GM12878 (cell line): Measurements from ENCODE around the gene KNTC1. TPM values are rescaled to one million over a fixed set of nuclear protein-coding genes. Genes with fewer than 3 reads are reported as not detected.

ENCODE experiments used
- ATAC-seq: fragments of 200-7000 bp; cut with Tn5 transposase; 3 replicates; pipeline ENCODE4 v1.9.1; 2020; ENCODE audit warnings: mild to moderate bottlenecking, moderate library complexity
- BruUV-seq: library from RNA; stranded (reverse); fragments of 400-500 nt; replicated peaks from 2 replicates; lab custom pipeline; 2021; lab: Mats Ljungman, UMichigan
- CTCF ChIA-PET: fragments of 300-600 bp; sonication (Branson Sonifier 250); formaldehyde crosslinking; extraction: SDS; loops from one replicate; lab custom pipeline; 2021; ENCODE audit warnings: inconsistent platforms; lab: Yijun Ruan, JAX
- POLR2A ChIA-PET: fragments of 350-600 bp; formaldehyde crosslinking; extraction: SDS; loops from one replicate; lab custom pipeline; 2021; ENCODE audit warnings: inconsistent platforms; lab: Charles Lee
- RAD21 ChIA-PET: fragments of 300-600 bp; sonication (Branson Sonifier 250); formaldehyde crosslinking; loops from one replicate; lab custom pipeline; 2023; ENCODE audit warnings: antibody characterized with exemption; ENCODE audit not compliant: unreplicated experiment; lab: Charles Lee
- SMC1A ChIA-PET: fragments of 300-600 bp; sonication (Branson Sonifier 250); formaldehyde crosslinking; loops from one replicate; lab custom pipeline; 2023; ENCODE audit not compliant: unreplicated experiment, uncharacterized antibody; lab: Charles Lee
- DNase-seq: peaks from one replicate; pipeline ENCODE4 v3.0.0-alpha.2; 2011; ENCODE audit warnings: low read depth, low spot score
- FAIRE-seq: peaks from 3 replicates; lab custom pipeline; 2011; peaks lifted over from hg19 to GRCh38; lab: Jason Lieb, UNC
- H2AFZ ChIP-seq: 2 replicates; pipeline ENCODE4 v1.6.0; 2011; ENCODE audit warnings: low read depth, low read length, control low read depth; ENCODE audit not compliant: control insufficient read depth
- H3K27ac ChIP-seq: 2 replicates; pipeline ENCODE4 v1.5.1; 2011; ENCODE audit warnings: control low read depth; ENCODE audit not compliant: control insufficient read depth, insufficient read depth
- H3K27me3 ChIP-seq, 2 experiments: replicated peaks in 1 of 2; 2 replicates each; pipeline versions ENCODE4 v1.6.0 to v1.6.1; 2011; ENCODE audit warnings: low read length in 1 of 2; ENCODE audit not compliant: control insufficient read depth in 2 of 2, insufficient read depth in 2 of 2
- H3K36me3 ChIP-seq, 2 experiments: 2 replicates each; pipeline ENCODE4 v1.5.1; 2011; ENCODE audit warnings: low read length in 1 of 2; ENCODE audit not compliant: control insufficient read depth in 2 of 2, insufficient read depth in 2 of 2
- H3K4me1 ChIP-seq: 2 replicates; pipeline ENCODE4 v1.6.1; 2011; ENCODE audit warnings: mild to moderate bottlenecking, low read length, moderate library complexity, mixed read lengths; ENCODE audit not compliant: control insufficient read depth, insufficient read depth
- H3K4me2 ChIP-seq: 2 replicates; pipeline ENCODE4 v1.6.0; 2011; ENCODE audit warnings: control low read depth; ENCODE audit not compliant: control insufficient read depth, insufficient read depth
- H3K4me3 ChIP-seq: fragments of 200-600 bp; sonication (generic); 2 replicates; pipeline ENCODE4 v1.5.1; 2016
- H3K79me2 ChIP-seq: 2 replicates; pipeline ENCODE4 v1.6.0; 2011; ENCODE audit warnings: low read length; ENCODE audit not compliant: control insufficient read depth, insufficient read depth
- H3K9ac ChIP-seq: 2 replicates; pipeline ENCODE4 v1.8.0; 2011; ENCODE audit warnings: low read length, control low read depth, mixed read lengths; ENCODE audit not compliant: control insufficient read depth, insufficient read depth
- H3K9me3 ChIP-seq: replicated peaks from 3 replicates; pipeline ENCODE4 v1.5.1; 2011; ENCODE audit warnings: mild to moderate bottlenecking, low read length; ENCODE audit not compliant: control insufficient read depth, insufficient read depth
- H4K20me1 ChIP-seq: 2 replicates; pipeline ENCODE4 v1.6.0; 2011; ENCODE audit not compliant: control insufficient read depth, insufficient read depth
- BACH1 ChIP-seq: fragments of 450-650 bp; IDR thresholded peaks from 2 replicates; pipeline ENCODE4 v1.6.1; 2017; ENCODE audit warnings: mild to moderate bottlenecking, borderline replicate concordance
- BHLHE40 ChIP-seq, 2 experiments: fragments of 450-650 bp in 1 of 2; IDR thresholded peaks; 2 replicates each; pipeline ENCODE4 v1.6.1; 2011 to 2017; ENCODE audit warnings: low read depth in 2 of 2, borderline replicate concordance in 1 of 2, improper control_type of control experiment in 1 of 2, low read length in 1 of 2, mild to moderate bottlenecking in 1 of 2
- CBX3 ChIP-seq: fragments of 200-600 bp; sonication (generic); IDR thresholded peaks from 2 replicates; pipeline ENCODE4 v1.6.1; 2016; ENCODE audit warnings: low read depth, borderline replicate concordance
- CHD2 ChIP-seq: IDR thresholded peaks from 2 replicates; pipeline ENCODE4 v1.6.1; 2011; ENCODE audit warnings: low read depth, low read length, improper control_type of control experiment, borderline replicate concordance
- NFIC ChIP-seq: IDR thresholded peaks from 2 replicates; pipeline ENCODE4 v1.6.1; 2012; ENCODE audit warnings: low read depth, mild to moderate bottlenecking, inconsistent platforms, low read length, moderate library complexity
- NFXL1 ChIP-seq: fragments of 450-650 bp; IDR thresholded peaks from 2 replicates; pipeline ENCODE4 v1.6.1; 2017; ENCODE audit warnings: antibody characterized with exemption, mild to moderate bottlenecking, borderline replicate concordance
- NFYB ChIP-seq: IDR thresholded peaks from 2 replicates; pipeline ENCODE4 v1.6.1; 2011; ENCODE audit warnings: low read depth, mild to moderate bottlenecking, low read length, improper control_type of control experiment, moderate library complexity; ENCODE audit not compliant: insufficient read depth
- SIX5 ChIP-seq: IDR thresholded peaks from 2 replicates; pipeline ENCODE4 v1.6.1; 2011; ENCODE audit warnings: mild to moderate bottlenecking, low read depth, low read length, moderate library complexity; ENCODE audit not compliant: severe bottlenecking
- SMAD1 ChIP-seq: fragments of 450-650 bp; IDR thresholded peaks from 2 replicates; pipeline ENCODE4 v1.6.1; 2018; ENCODE audit warnings: mild to moderate bottlenecking, low read depth; ENCODE audit not compliant: partially characterized antibody
- ZBED1 ChIP-seq: IDR thresholded peaks from 2 replicates; pipeline ENCODE4 v1.6.1; 2016; ENCODE audit warnings: borderline replicate concordance
- WGBS: methylation state at CpG from one replicate; pipeline ENCODE4 v1.1.6; 2016; ENCODE audit warnings: low lambda C conversion rate; ENCODE audit not compliant: insufficient replicate concordance, insufficient coverage; ENCODE audit errors: missing lambda C conversion rate; 5-methylcytosine and 5-hydroxymethylcytosine counted together
- in situ Hi-C: fragments of 300-500 bp; cut with MboI; formaldehyde crosslinking; loops from 9 replicates; pipeline ENCODE4 v1.14.3; 2018; ENCODE audit warnings: mixed read lengths
- intact Hi-C: fragments of 100-400 bp; cut with micrococcal nuclease; formaldehyde crosslinking; loops from one replicate; pipeline ENCODE4 v1.14.2; 2022; ENCODE audit not compliant: unreplicated experiment
- polyA plus RNA-seq, 11 experiments: library from polyadenylated mRNA; depleted of rRNA in 4 of 11; unstranded in 6 of 11; stranded (reverse) in 5 of 11; fragments of >200 nt; fragmentation: Nextera tagmentation in 4 of 11; fragmentation: Illumina TruSeq in 1 of 11; extraction: Ambion mirVana in 4 of 11; extraction: Trizol in 1 of 11; gene quantifications; 1 replicate in 1 of 11; 2 replicates in 10 of 11; pipeline versions ENCODE4 v1.2.1 to v1.2.3, GENCODE V29; 2011 to 2016; ENCODE audit warnings: inconsistent platforms in 2 of 11, missing spikeins in 2 of 11, low read depth in 1 of 11
- total RNA-seq, 4 experiments: library from RNA; depleted of rRNA in 3 of 4; stranded (reverse); fragments of >200 nt in 3 of 4; fragmentation: Illumina TruSeq in 1 of 4; extraction: Trizol in 1 of 4; gene quantifications; 2 replicates each; pipeline versions ENCODE4 v1.2.1 to v1.2.3, GENCODE V29; 2013 to 2021
- TF ChIP-seq, protein P1 (sequence below): fragments of 450-650 bp; IDR thresholded peaks from 2 replicates; pipeline ENCODE4 v1.6.1; 2017; ENCODE audit warnings: low read depth, mild to moderate bottlenecking, moderate library complexity
- TF ChIP-seq, protein P2 (sequence below): fragments of 450-650 bp; IDR thresholded peaks from 2 replicates; pipeline ENCODE4 v1.6.1; 2017; ENCODE audit warnings: mild to moderate bottlenecking
- TF ChIP-seq, protein P3 (sequence below): IDR thresholded peaks from 2 replicates; pipeline ENCODE4 v1.6.1; 2012; ENCODE audit warnings: low read length, inconsistent platforms

The KNTC1 gene
- total and polyA plus RNA-seq, 10 of the 15 experiments (the other 5 are each of a cell fraction or from before 2014, with no cell fraction given) = 37.2 to 118 (median 76.3) TPM

DNA sequence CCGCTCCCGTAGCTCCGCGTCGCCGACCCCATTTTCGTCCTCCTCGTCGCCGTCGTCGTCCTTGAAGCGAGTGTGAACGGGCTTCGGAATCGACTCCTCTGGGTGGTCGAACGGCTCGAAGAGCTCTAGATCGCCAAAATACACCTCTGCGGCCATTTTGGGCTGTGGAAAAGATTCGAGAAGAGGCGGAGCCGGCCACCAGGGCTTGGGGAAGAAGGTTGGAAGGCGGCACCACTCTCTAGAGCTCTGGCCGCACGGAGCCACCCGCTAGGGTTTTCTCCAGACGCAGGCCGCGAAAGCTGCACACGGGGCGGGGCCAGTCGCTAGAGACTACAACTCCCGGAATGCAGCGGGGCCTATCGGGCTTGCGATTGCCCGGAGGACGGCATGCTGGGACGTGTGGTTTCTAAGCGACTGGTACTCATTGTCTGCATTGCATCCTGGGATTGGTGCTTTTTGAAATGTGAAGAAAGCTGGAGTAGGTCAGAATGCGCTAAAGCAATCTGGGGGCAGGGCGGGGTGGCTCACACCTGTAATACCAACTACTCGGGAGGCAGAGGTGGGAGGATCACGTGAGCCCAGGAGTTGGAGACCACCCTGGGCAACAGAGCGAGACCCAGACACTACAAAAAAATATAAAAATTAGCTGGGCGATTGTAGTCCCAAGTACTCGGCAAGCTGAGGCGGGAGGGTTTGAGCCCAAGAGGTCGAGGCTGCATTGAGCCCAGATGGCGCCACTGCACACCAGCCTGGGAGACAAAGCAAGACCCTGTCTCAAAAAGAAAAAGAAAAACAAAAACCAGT lies 26.2 kb upstream of the KNTC1 start, which contains the start of gene ZCCHC8 (continued):
- TF ChIP-seq BHLHE40 (IDR thresholded peaks at IDR 0.05; ENCODE audit: borderline replicate concordance in 1 of 2, low read depth in 2 of 2, low read length in 1 of 2) (peak; percentile 66 to 87; a peak in 3 of 4 replicates), CHD2 (peak; percentile 83), SMAD1 (peak; percentile 43), NFXL1 (no peak)

DNA sequence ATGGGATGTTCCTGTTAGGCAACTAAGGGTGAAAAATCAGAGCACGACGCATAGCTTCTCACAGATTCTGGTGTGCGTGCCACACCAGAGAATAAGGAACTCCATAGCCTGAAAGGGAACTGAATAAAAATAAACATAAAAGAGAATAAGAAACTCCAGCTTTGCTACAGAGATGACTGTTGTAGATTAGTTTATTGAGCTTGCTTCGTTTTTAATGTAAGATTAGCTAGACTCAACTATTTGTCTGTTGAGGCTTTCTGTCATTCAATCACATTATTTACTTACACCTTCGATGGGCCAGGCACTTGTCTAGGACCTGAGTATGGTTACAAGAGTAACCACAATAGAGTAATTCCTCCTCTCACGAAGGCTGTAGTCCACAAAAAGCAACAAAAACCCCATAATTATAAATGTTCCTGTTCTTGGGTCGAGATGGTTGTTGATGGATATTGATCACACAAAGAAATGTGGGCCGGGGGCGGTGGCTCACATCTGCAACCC lies 25.5 kb upstream of the KNTC1 start:
- RAD21 ChIA-PET = interaction anchor here (0.6 to 6.4 kb wide), 11 partner anchors 8 to 252 kb away, joined by 3 to 49 read pairs (median 4); partner anchors contain the start of genes DENR, KNTC1 and RSRC2
- BruUV-seq = no TSS peak
- Histone ChIP-seq H3K9ac (peak overlapping the region; percentile 41), H3K36me3 (peaks cover 11 to 22% of the 10 kb centered on the region in 2 experiments), H3K27me3 (no peaks in the 10 kb centered on the region), H3K27ac (peak overlapping the region; percentile 98), H2AFZ (0 out of 2 replicates have a peak overlapping the region, but pooled peaks have one; percentile 3), H3K4me2 (peak overlapping the region; percentile 53), H3K4me3 (peak overlapping the region; percentile 59), H4K20me1 (no peaks in the 10 kb centered on the region), H3K9me3 (no peaks in the 10 kb centered on the region), H3K79me2 (peaks cover 39% of the 10 kb centered on the region), H3K4me1 (peaks cover 10% of the 10 kb centered on the region)
- SMC1A ChIA-PET = interaction anchor here (0.5 to 6.2 kb wide), 21 partner anchors 10 to 700 kb away, joined by 3 to 39 read pairs (median 5); partner anchors contain the start of genes KNTC1 and RSRC2
- FAIRE-seq (no peak), ATAC-seq (peak; percentile 1), DNase-seq (no peak)
- CTCF ChIA-PET = interaction anchor here (0.7 to 2.6 kb wide), 14 partner anchors 12 to 251 kb away, joined by 3 to 16 read pairs (median 4); partner anchors contain the start of genes DENR, KNTC1 and RSRC2
- POLR2A ChIA-PET = interaction anchor here (0.6 to 6.0 kb wide), 18 partner anchors 11 to 980 kb away, joined by 3 to 160 read pairs (median 3); partner anchors contain the start of genes KNTC1, RSRC2 and VPS33A
- WGBS = 10% methylated on average over 9 of the region's 9 CpGs
- intact Hi-C loops (loop anchor here (2.0 kb wide), 1 partner anchor 25 kb away; the partner anchor contains the start of genes KNTC1 and RSRC2), in situ Hi-C loops (no loop called here)
- no peak for TF ChIP-seq BACH1
- TF ChIP-seq, protein P1, sequence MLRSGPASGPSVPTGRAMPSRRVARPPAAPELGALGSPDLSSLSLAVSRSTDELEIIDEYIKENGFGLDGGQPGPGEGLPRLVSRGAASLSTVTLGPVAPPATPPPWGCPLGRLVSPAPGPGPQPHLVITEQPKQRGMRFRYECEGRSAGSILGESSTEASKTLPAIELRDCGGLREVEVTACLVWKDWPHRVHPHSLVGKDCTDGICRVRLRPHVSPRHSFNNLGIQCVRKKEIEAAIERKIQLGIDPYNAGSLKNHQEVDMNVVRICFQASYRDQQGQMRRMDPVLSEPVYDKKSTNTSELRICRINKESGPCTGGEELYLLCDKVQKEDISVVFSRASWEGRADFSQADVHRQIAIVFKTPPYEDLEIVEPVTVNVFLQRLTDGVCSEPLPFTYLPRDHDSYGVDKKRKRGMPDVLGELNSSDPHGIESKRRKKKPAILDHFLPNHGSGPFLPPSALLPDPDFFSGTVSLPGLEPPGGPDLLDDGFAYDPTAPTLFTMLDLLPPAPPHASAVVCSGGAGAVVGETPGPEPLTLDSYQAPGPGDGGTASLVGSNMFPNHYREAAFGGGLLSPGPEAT = no peak
- no peak for TF ChIP-seq SIX5
- TF ChIP-seq, protein P2, sequence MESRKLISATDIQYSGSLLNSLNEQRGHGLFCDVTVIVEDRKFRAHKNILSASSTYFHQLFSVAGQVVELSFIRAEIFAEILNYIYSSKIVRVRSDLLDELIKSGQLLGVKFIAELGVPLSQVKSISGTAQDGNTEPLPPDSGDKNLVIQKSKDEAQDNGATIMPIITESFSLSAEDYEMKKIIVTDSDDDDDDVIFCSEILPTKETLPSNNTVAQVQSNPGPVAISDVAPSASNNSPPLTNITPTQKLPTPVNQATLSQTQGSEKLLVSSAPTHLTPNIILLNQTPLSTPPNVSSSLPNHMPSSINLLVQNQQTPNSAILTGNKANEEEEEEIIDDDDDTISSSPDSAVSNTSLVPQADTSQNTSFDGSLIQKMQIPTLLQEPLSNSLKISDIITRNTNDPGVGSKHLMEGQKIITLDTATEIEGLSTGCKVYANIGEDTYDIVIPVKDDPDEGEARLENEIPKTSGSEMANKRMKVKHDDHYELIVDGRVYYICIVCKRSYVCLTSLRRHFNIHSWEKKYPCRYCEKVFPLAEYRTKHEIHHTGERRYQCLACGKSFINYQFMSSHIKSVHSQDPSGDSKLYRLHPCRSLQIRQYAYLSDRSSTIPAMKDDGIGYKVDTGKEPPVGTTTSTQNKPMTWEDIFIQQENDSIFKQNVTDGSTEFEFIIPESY = no peak
- TF ChIP-seq, protein P3, sequence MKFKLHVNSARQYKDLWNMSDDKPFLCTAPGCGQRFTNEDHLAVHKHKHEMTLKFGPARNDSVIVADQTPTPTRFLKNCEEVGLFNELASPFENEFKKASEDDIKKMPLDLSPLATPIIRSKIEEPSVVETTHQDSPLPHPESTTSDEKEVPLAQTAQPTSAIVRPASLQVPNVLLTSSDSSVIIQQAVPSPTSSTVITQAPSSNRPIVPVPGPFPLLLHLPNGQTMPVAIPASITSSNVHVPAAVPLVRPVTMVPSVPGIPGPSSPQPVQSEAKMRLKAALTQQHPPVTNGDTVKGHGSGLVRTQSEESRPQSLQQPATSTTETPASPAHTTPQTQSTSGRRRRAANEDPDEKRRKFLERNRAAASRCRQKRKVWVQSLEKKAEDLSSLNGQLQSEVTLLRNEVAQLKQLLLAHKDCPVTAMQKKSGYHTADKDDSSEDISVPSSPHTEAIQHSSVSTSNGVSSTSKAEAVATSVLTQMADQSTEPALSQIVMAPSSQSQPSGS = no peak
- TF ChIP-seq NFYB = 0 out of 2 replicates have a peak, but pooled peaks have one; percentile 12
- 0 out of 2 replicates have a peak, but pooled peaks have one; percentile 33 for TF ChIP-seq NFIC
- no peak for TF ChIP-seq ZBED1
- TF ChIP-seq CBX3 = no peak
